ENCODE data around the gene CST1.
"Not testable (repeated sequence)": the region's sequence is repeated elsewhere in the genome, so short reads cannot be mapped to it uniquely, and the experiment has no call there.

The CST1 gene

DNA sequence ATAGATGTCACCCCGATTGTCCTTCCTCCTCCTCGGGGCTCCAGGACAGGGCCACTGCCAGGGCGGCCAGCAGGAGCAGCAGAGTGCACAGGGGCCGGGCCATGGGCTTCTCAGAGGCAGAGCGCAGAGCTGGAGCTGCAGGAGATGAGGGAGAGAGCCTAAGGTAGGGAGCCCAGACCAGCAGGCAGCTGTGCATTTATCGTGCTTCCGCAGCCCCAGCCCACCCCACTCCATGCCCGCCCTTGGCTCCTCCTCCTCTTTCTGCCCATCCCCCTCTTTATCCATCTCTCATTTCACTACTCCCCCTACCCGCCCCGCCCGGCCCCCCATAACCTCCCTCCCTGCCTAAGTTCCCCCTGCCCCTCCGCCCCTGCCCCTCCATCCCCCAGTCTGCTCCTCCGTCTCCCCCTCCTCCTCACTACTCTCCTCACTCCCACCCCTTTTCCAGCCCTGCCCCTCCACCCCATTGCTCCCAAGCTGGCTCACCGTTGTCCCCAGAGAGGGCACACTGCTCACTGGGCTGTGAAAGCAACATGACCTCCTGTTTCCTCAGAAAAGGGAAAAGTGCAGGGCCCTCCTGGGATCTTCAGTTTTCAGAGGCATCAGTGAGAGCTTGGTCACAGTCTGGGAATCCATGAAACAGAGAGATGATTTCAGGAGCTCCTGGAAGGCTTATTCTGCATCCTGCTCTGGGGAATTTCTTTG lies 25.5 kb upstream of the CST1 start:
- no peak overlapping the region for H3K4me3 ChIP-seq (ENCODE audit: low read depth, low read length)
- no peak for DNase-seq (ENCODE audit: low read depth)
- TF ChIP-seq, protein P1, sequence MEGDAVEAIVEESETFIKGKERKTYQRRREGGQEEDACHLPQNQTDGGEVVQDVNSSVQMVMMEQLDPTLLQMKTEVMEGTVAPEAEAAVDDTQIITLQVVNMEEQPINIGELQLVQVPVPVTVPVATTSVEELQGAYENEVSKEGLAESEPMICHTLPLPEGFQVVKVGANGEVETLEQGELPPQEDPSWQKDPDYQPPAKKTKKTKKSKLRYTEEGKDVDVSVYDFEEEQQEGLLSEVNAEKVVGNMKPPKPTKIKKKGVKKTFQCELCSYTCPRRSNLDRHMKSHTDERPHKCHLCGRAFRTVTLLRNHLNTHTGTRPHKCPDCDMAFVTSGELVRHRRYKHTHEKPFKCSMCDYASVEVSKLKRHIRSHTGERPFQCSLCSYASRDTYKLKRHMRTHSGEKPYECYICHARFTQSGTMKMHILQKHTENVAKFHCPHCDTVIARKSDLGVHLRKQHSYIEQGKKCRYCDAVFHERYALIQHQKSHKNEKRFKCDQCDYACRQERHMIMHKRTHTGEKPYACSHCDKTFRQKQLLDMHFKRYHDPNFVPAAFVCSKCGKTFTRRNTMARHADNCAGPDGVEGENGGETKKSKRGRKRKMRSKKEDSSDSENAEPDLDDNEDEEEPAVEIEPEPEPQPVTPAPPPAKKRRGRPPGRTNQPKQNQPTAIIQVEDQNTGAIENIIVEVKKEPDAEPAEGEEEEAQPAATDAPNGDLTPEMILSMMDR (IDR thresholded peaks at IDR 0.05; ENCODE audit: low read depth, low read length, missing control alignments), result no peak

DNA sequence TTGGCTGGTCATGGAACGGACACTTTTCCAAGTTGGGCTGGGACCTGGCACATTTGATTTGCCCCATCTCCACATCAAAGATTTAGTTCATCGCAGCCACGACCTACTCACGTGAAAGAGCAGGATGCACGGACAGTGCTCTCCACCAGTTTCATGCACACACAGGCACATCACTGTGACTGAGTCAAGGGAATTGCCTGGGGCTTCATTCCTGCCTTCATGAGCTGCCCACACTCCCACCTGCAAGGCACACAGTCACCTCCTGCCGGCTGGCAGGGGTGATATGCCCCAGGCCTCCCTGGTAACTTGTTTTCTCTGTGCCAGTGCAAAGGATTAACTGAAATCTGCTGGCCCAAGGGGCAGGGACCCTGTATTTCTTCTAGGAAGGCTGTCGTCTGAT lies 23.3 kb upstream of the CST1 start:
- no peak for DNase-seq (ENCODE audit: low read depth)
- H3K4me3 ChIP-seq (ENCODE audit: low read depth, low read length), result no peak overlapping the region
- TF ChIP-seq, protein P1 (IDR thresholded peaks at IDR 0.05; ENCODE audit: low read depth, low read length, missing control alignments), result no peak

DNA sequence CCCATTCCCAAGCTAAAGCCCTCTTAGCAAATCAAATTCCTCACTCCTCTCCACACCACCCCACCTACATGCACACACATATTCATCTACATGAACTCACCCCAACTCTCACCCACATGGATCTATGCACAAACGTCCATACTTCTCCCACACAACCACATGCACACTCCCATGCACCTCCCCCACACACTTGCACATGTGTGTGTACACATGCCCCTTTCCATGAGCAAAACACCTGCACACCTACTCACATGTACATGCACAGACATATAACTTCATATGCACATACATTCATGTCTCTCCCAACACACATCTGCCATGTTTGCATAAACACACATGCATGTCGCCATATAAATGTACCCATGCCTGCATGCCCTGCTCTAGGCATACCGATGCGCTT lies 22.8 kb upstream of the CST1 start:
- DNase-seq (ENCODE audit: low read depth), result no peak
- no peak overlapping the region for H3K4me3 ChIP-seq (ENCODE audit: low read depth, low read length)
- TF ChIP-seq, protein P1 (IDR thresholded peaks at IDR 0.05; ENCODE audit: low read depth, low read length, missing control alignments), result no peak

DNA sequence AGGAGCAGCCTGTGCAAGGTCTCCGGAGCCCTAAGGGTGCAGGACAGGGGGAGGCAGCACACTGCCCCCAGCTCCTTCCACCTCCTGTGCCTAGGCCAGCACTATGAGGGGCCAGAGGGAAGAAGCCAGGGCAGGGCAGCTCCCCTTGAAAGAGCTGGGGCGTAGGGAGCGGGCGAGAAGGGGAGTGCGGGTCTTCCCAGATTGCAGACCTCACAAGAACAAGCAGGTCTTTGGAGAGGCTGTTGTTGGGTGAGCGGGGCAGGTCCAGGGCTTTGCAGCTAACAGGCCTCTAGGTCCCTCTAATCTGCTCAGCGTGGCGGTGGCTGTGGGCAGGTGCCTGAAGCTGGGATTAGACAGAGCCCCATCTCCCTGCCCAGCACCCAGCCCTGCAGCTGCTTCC lies 22.4 kb upstream of the CST1 start:
- no peak for DNase-seq (ENCODE audit: low read depth)
- H3K4me3 ChIP-seq (ENCODE audit: low read depth, low read length), result no peak overlapping the region
- TF ChIP-seq, protein P1 (IDR thresholded peaks at IDR 0.05; ENCODE audit: low read depth, low read length, missing control alignments), result no peak

DNA sequence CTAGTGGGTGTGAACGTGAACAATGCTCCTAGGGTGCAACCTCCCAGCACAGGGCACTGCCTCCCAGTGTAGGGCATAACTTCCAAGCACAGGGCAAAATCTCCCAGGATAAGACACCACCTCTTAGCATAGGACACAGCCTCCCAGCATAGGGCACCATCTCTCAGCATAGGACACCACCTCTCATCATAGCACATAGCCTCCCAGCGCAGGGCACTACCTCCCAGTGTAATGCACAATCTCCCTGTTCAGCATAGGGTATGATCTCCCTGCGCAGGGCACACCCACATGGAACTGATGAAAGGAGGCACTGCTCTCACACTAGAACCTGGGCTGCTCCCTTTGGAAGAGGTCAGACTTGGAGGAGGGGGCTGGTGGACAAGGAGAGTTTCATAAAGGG lies 21.3 kb upstream of the CST1 start:
- TF ChIP-seq, protein P1 (IDR thresholded peaks at IDR 0.05; ENCODE audit: low read depth, low read length, missing control alignments), result no peak
- no peak for DNase-seq (ENCODE audit: low read depth)
- H3K4me3 ChIP-seq (ENCODE audit: low read depth, low read length), result no peak overlapping the region

DNA sequence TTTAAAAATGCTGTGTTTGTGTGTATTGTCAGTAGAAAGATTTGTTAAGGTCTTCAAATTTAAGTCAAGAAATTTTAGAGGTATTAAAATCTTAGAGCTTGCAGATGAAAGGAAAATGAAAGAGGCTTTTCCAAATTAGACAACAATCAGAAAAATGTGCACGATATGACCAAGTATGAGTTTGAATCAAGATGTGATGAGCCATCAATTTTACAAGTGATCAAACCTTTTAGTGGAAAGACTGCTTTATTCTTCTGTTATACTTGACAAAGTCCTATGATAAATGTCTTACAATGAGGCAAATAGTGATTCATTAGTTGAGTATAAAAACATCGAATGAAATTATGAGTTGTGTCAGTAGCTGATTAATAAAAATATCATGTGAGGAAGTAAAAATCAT lies 19.6 kb upstream of the CST1 start:
- H3K4me3 ChIP-seq (ENCODE audit: low read depth, low read length), result no peak overlapping the region
- TF ChIP-seq, protein P1 (IDR thresholded peaks at IDR 0.05; ENCODE audit: low read depth, low read length, missing control alignments), result no peak
- no peak for DNase-seq (ENCODE audit: low read depth)

DNA sequence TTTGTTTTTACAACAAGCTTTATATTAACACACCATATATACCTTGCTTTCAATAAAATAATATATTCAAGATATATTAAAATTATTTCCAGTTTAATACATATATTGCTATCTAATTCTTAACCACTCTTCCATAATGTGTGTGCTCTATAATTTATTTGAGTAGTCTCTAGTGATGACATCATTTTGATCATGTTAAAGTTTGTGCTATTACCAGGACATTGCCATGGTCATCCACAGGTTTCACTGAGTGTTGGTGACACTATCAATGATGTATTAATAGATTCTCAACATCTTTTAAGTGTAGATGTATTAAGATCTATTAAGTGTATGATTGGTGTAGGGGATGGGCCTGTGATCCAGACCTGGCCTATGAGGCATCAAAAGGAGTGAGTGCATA lies 17.8 kb upstream of the CST1 start:
- H3K4me3 ChIP-seq (ENCODE audit: low read depth, low read length); DNase-seq (ENCODE audit: low read depth): not testable (repeated sequence)
